Cardiac fibroblast (primary cell): ENCODE measurements around the gene RASL10B.

ENCODE experiments used
- DNase-seq, 2 donors: peaks; one replicate each; pipeline versions ENCODE4 v3.0.0 to v3.0.0-alpha.2; 2010; ENCODE audit warnings: low read depth in 2 of 2
- H3K4me3 ChIP-seq, 2 donors: replicated peaks in 1 of 2; 1 replicate in 1 of 2; 2 replicates in 1 of 2; pipeline ENCODE4 v1.5.1; 2011; ENCODE audit warnings: low read depth in 2 of 2, low read length in 2 of 2, mild to moderate bottlenecking in 2 of 2, moderate library complexity in 1 of 2
- CTCF ChIP-seq: IDR thresholded peaks from one replicate; pipeline ENCODE4 v1.5.1; 2011; ENCODE audit warnings: low read depth, mild to moderate bottlenecking, low read length, inconsistent platforms

The RASL10B gene

GRCh38 chr17:35726127-35726952 is 5.1 kb upstream of the RASL10B start:
- H3K4me3 ChIP-seq, result no peak overlapping the region
- DNase-seq, result peak; percentile 91 to 94
- TF ChIP-seq CTCF, result no peak

GRCh38 chr17:35726953-35727460 is 4.4 kb upstream of the RASL10B start:
- no peak for TF ChIP-seq CTCF
- DNase-seq, result peak in 1 of 2 donors; percentile 68
- no peak overlapping the region for H3K4me3 ChIP-seq

GRCh38 chr17:35727635-35728034 is 3.8 kb upstream of the RASL10B start:
- no peak for DNase-seq
- no peak overlapping the region for H3K4me3 ChIP-seq
- no peak for TF ChIP-seq CTCF

- TF ChIP-seq CTCF, result no peak
- H3K4me3 ChIP-seq, result no peak overlapping the region
- no peak for DNase-seq
Observed at GRCh38 chr17:35728551-35728950, 2.9 kb upstream of the RASL10B start.

- DNase-seq, result no peak
- no peak for TF ChIP-seq CTCF
- no peak overlapping the region for H3K4me3 ChIP-seq
Observed at GRCh38 chr17:35729405-35729833, 2.0 kb upstream of the RASL10B start.

GRCh38 chr17:35730400-35731005 is 936 bp upstream of the RASL10B start:
- H3K4me3 ChIP-seq, result no peak overlapping the region
- no peak for DNase-seq
- TF ChIP-seq CTCF, result no peak
